ENCODE data around the gene OSBPL9.

- TF ChIP-seq POLR2AphosphoS5 (IDR thresholded peaks at IDR 0.05; ENCODE audit: low read depth, low read length) (no peak), POLR2A (IDR thresholded peaks at IDR 0.05; ENCODE audit: low read depth, low read length) (no peak), TAF1 (IDR thresholded peaks at IDR 0.05; ENCODE audit: borderline replicate concordance, low read depth, low read length) (no peak)
Observed at GRCh38 chr1:51667561-51667960, 50.7 kb downstream of the OSBPL9 start.

All from GM12892 (cell line).